HEK293 (cell line): ENCODE results near the gene ERVK3-1.

Source experiments
- SCRT1 ChIP-seq: fragments of 450-650 bp; formaldehyde crosslinking; IDR thresholded peaks from 2 replicates; pipeline ENCODE4 v1.5.1; 2016; ENCODE audit warnings: missing biosample characterization, missing genetic modification characterization, borderline replicate concordance
- ZEB2 ChIP-seq: fragments of 450-650 bp; formaldehyde crosslinking; IDR thresholded peaks from 2 replicates; pipeline ENCODE4 v1.5.1; 2016; ENCODE audit warnings: missing biosample characterization, missing genetic modification characterization
- ZNF133 ChIP-seq: fragments of 450-650 bp; formaldehyde crosslinking; IDR thresholded peaks from 2 replicates; pipeline ENCODE4 v1.5.1; 2016; ENCODE audit warnings: missing biosample characterization, missing genetic modification characterization
- ZNF140 ChIP-seq: fragments of 450-650 bp; formaldehyde crosslinking; IDR thresholded peaks from 2 replicates; pipeline ENCODE4 v1.5.1; 2016; ENCODE audit warnings: missing biosample characterization, missing genetic modification characterization
- ZNF175 ChIP-seq: fragments of 450-650 bp; formaldehyde crosslinking; IDR thresholded peaks from 2 replicates; pipeline ENCODE4 v1.5.1; 2016; ENCODE audit warnings: missing biosample characterization, missing genetic modification characterization
- ZNF274 ChIP-seq, 2 experiments: fragments of 200-500 bp in 1 of 2; fragments of 450-650 bp in 1 of 2; sonication (Bioruptor generic) in 1 of 2; formaldehyde crosslinking in 1 of 2; IDR thresholded peaks; 2 replicates each; pipeline versions ENCODE4 v1.5.1 to v1.6.1; 2014 to 2016; ENCODE audit warnings: borderline replicate concordance in 1 of 2, inconsistent platforms in 1 of 2, low read length in 1 of 2, missing biosample characterization in 1 of 2, missing genetic modification characterization in 1 of 2
- ZNF677 ChIP-seq: fragments of 450-650 bp; IDR thresholded peaks from 2 replicates; pipeline ENCODE4 v1.5.0; 2018; ENCODE audit warnings: missing biosample characterization, mild to moderate bottlenecking, missing genetic modification characterization, moderate library complexity
- TF ChIP-seq, protein P1 (sequence below): fragments of 450-650 bp; formaldehyde crosslinking; IDR thresholded peaks from 2 replicates; pipeline ENCODE4 v1.5.1; 2016; ENCODE audit warnings: missing biosample characterization, missing genetic modification characterization
- TF ChIP-seq, protein P2 (sequence below): fragments of 450-650 bp; formaldehyde crosslinking; IDR thresholded peaks from 2 replicates; pipeline ENCODE4 v1.5.1; 2016; ENCODE audit warnings: missing biosample characterization, missing genetic modification characterization

DNA sequence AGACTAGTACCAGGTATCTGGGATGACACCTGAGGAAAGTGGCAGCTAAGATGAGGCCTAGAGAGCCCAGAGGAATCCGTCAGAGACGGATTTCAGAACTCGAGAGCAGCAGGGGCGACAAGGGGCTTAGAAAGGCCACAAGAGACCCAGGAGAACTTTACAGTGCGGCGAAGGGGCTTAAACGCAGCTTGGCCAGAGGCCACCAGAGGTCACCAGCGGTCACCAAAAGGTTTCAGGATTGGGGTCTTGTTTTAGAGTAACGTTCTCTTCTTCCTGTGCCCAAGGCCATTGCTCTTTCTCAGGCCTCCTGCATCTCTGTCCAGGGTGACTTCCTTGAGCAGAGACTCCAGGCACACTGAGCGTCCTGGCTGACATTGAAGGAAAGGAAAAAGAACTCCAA lies 23.8 kb downstream of the ERVK3-1 start:
- no peak for TF ChIP-seq ZNF175 (tag by site-specific recombination)
- TF ChIP-seq, protein P1, sequence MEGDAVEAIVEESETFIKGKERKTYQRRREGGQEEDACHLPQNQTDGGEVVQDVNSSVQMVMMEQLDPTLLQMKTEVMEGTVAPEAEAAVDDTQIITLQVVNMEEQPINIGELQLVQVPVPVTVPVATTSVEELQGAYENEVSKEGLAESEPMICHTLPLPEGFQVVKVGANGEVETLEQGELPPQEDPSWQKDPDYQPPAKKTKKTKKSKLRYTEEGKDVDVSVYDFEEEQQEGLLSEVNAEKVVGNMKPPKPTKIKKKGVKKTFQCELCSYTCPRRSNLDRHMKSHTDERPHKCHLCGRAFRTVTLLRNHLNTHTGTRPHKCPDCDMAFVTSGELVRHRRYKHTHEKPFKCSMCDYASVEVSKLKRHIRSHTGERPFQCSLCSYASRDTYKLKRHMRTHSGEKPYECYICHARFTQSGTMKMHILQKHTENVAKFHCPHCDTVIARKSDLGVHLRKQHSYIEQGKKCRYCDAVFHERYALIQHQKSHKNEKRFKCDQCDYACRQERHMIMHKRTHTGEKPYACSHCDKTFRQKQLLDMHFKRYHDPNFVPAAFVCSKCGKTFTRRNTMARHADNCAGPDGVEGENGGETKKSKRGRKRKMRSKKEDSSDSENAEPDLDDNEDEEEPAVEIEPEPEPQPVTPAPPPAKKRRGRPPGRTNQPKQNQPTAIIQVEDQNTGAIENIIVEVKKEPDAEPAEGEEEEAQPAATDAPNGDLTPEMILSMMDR (tag by site-specific recombination): peak; percentile 46
- TF ChIP-seq, protein P2, sequence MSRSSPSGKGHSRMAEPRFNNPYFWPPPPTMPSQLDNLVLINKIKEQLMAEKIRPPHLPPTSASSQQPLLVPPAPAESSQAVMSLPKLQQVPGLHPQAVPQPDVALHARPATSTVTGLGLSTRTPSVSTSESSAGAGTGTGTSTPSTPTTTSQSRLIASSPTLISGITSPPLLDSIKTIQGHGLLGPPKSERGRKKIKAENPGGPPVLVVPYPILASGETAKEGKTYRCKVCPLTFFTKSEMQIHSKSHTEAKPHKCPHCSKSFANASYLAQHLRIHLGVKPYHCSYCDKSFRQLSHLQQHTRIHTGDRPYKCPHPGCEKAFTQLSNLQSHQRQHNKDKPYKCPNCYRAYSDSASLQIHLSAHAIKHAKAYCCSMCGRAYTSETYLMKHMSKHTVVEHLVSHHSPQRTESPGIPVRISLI (tag by site-specific recombination): no peak
- TF ChIP-seq ZNF677 (tag by site-specific recombination): no peak
- no peak for TF ChIP-seq ZNF274 (IDR thresholded peaks at IDR 0.05; ENCODE audit: low read length)
- TF ChIP-seq ZNF274 (tag by site-specific recombination; IDR thresholded peaks at IDR 0.05; ENCODE audit: borderline replicate concordance): no peak
- no peak for TF ChIP-seq ZEB2
- no peak for TF ChIP-seq ZNF140 (tag by site-specific recombination)
- no peak for TF ChIP-seq ZNF133 (tag by site-specific recombination)
- no peak for TF ChIP-seq SCRT1 (tag by site-specific recombination)
